Neural cell (in vitro differentiated cells): ENCODE data around the gene SLC36A2. TPM values are rescaled to one million over a fixed set of nuclear protein-coding genes. Genes with fewer than 3 reads are reported as not detected.

ENCODE experiments used
- H2AFZ ChIP-seq: fragments of 200-600, 300-800 bp; sonication (generic), shearing (Covaris generic); 2 replicates; pipeline ENCODE4 v1.6.0; 2014; ENCODE audit warnings: low read depth, mild to moderate bottlenecking, antibody characterized with exemption, low read length, moderate library complexity
- H3F3A ChIP-seq: fragments of 200-600 bp; shearing (Covaris generic); 2 replicates; pipeline ENCODE4 v1.6.1; 2016; ENCODE audit warnings: mild to moderate bottlenecking, moderate library complexity, mixed read lengths, antibody characterized with exemption, low read length; ENCODE audit not compliant: insufficient read depth, poor library complexity, severe bottlenecking
- H3K27ac ChIP-seq: fragments of 200-600, 300-800 bp; sonication (generic), shearing (Covaris generic); 2 replicates; pipeline ENCODE4 v1.5.1; 2014; ENCODE audit warnings: mild to moderate bottlenecking, low read length, moderate library complexity
- H3K27me3 ChIP-seq: fragments of 300-800, 200-600 bp; sonication (generic), shearing (Covaris generic); 2 replicates; pipeline ENCODE4 v1.6.0; 2014; ENCODE audit warnings: mild to moderate bottlenecking, low read depth, low read length, moderate library complexity; ENCODE audit not compliant: insufficient read depth
- H3K36me3 ChIP-seq: fragments of 300-800, 200-600 bp; sonication (generic), shearing (Covaris generic); 2 replicates; pipeline ENCODE4 v1.5.1; 2014; ENCODE audit warnings: mild to moderate bottlenecking, antibody characterized with exemption, low read length, moderate library complexity; ENCODE audit not compliant: insufficient read depth
- H3K4me2 ChIP-seq: fragments of 300-800, 200-600 bp; sonication (generic), shearing (Covaris generic); 2 replicates; pipeline ENCODE4 v1.6.0; 2014; ENCODE audit warnings: mild to moderate bottlenecking, low read length
- H3K4me3 ChIP-seq: fragments of 300-800, 200-600 bp; sonication (generic), shearing (Covaris generic); 2 replicates; pipeline ENCODE4 v1.5.1; 2014; ENCODE audit warnings: mild to moderate bottlenecking, low read length, moderate library complexity
- H3K79me2 ChIP-seq: fragments of 200-600 bp; shearing (Covaris generic); replicated peaks from 2 replicates; pipeline ENCODE4 v1.6.0; 2014; ENCODE audit warnings: mild to moderate bottlenecking, low read length, moderate library complexity; ENCODE audit not compliant: insufficient read depth
- H3K9ac ChIP-seq: fragments of 300-800, 200-600 bp; sonication (generic), shearing (Covaris generic); 2 replicates; pipeline ENCODE4 v1.6.1; 2016; ENCODE audit warnings: mild to moderate bottlenecking, low read length, mixed read lengths
- H3K9me2 ChIP-seq: fragments of 200-600 bp; shearing (Covaris generic); 2 replicates; pipeline ENCODE4 v1.6.1; 2016; ENCODE audit warnings: mild to moderate bottlenecking, low read length, mixed read lengths; ENCODE audit not compliant: insufficient read depth
- H3K9me3 ChIP-seq: fragments of 200-600, 300-800 bp; sonication (generic), shearing (Covaris generic); 2 replicates; pipeline ENCODE4 v1.6.1; 2016; ENCODE audit warnings: mild to moderate bottlenecking, mixed run types, low read length, moderate library complexity, mixed read lengths
- H4K20me1 ChIP-seq: fragments of 200-600 bp; shearing (Covaris generic); 2 replicates; pipeline ENCODE4 v1.6.1; 2016; ENCODE audit warnings: mild to moderate bottlenecking, mixed run types; ENCODE audit not compliant: insufficient read depth
- CTCF ChIP-seq: fragments of 450-650 bp; IDR thresholded peaks from 2 replicates; pipeline ENCODE4 v1.5.1; 2014; ENCODE audit warnings: antibody characterized with exemption, mild to moderate bottlenecking, moderate library complexity; ENCODE audit not compliant: poor library complexity, severe bottlenecking
- EP300 ChIP-seq: fragments of 450-650 bp; conservative IDR thresholded peaks from 2 replicates; pipeline ENCODE4 v1.6.1; 2014; ENCODE audit warnings: antibody characterized with exemption, mild to moderate bottlenecking, moderate library complexity; ENCODE audit not compliant: poor library complexity, severe bottlenecking
- EZH2 ChIP-seq: fragments of 200-600, 300-800 bp; shearing (Covaris generic), sonication (generic); IDR thresholded peaks from 2 replicates; pipeline ENCODE4 v1.6.1; 2014; ENCODE audit warnings: antibody characterized with exemption, low read length, borderline replicate concordance, mild to moderate bottlenecking; ENCODE audit not compliant: insufficient read depth, poor library complexity, severe bottlenecking
- MXI1 ChIP-seq: fragments of 450-650 bp; conservative IDR thresholded peaks from 2 replicates; pipeline ENCODE4 v1.6.1; 2014; ENCODE audit warnings: antibody characterized with exemption, mild to moderate bottlenecking; ENCODE audit not compliant: poor library complexity, severe bottlenecking
- POLR2AphosphoS5 ChIP-seq: IDR thresholded peaks from 2 replicates; pipeline ENCODE4 v1.6.1; 2012
- RAD21 ChIP-seq: fragments of 450-650 bp; conservative IDR thresholded peaks from 2 replicates; pipeline ENCODE4 v1.6.1; 2014; ENCODE audit warnings: antibody characterized with exemption, mild to moderate bottlenecking, moderate library complexity
- SMC3 ChIP-seq: fragments of 450-650 bp; conservative IDR thresholded peaks from 2 replicates; pipeline ENCODE4 v1.6.1; 2014; ENCODE audit warnings: antibody characterized with exemption, mild to moderate bottlenecking, moderate library complexity; ENCODE audit not compliant: poor library complexity
- TAF1 ChIP-seq: IDR thresholded peaks from 2 replicates; pipeline ENCODE4 v1.6.1; 2012; ENCODE audit warnings: low read depth
- polyA plus RNA-seq: library from polyadenylated mRNA; depleted of rRNA; stranded (reverse); fragments of >200 nt; gene quantifications from 2 replicates; pipeline ENCODE4 v1.2.3, GENCODE V29; 2014
- TF ChIP-seq, protein P1 (sequence below): IDR thresholded peaks from 2 replicates; pipeline ENCODE4 v1.6.1; 2012; ENCODE audit warnings: borderline replicate concordance

SLC36A2 gene
- polyA plus RNA-seq, 1 donor from 2014 or later = not detected

- Histone ChIP-seq H3F3A (no peaks in the 10 kb centered on the region), H3K4me2 (no peak overlapping the region), H2AFZ (no peak overlapping the region), H3K9me2 (no peaks in the 10 kb centered on the region), H4K20me1 (no peaks in the 10 kb centered on the region), H3K27me3 (no peaks in the 10 kb centered on the region), H3K9me3 (no peaks in the 10 kb centered on the region), H3K9ac (no peak overlapping the region), H3K79me2 (no peaks in the 10 kb centered on the region), H3K27ac (no peak overlapping the region), H3K4me3 (no peak overlapping the region), H3K36me3 (no peaks in the 10 kb centered on the region)
- TF ChIP-seq EP300 (no peak), RAD21 (no peak), TAF1 (no peak), MXI1 (no peak), SMC3 (no peak), EZH2 (no peak), POLR2AphosphoS5 (no peak), CTCF (no peak)
- TF ChIP-seq, protein P1, sequence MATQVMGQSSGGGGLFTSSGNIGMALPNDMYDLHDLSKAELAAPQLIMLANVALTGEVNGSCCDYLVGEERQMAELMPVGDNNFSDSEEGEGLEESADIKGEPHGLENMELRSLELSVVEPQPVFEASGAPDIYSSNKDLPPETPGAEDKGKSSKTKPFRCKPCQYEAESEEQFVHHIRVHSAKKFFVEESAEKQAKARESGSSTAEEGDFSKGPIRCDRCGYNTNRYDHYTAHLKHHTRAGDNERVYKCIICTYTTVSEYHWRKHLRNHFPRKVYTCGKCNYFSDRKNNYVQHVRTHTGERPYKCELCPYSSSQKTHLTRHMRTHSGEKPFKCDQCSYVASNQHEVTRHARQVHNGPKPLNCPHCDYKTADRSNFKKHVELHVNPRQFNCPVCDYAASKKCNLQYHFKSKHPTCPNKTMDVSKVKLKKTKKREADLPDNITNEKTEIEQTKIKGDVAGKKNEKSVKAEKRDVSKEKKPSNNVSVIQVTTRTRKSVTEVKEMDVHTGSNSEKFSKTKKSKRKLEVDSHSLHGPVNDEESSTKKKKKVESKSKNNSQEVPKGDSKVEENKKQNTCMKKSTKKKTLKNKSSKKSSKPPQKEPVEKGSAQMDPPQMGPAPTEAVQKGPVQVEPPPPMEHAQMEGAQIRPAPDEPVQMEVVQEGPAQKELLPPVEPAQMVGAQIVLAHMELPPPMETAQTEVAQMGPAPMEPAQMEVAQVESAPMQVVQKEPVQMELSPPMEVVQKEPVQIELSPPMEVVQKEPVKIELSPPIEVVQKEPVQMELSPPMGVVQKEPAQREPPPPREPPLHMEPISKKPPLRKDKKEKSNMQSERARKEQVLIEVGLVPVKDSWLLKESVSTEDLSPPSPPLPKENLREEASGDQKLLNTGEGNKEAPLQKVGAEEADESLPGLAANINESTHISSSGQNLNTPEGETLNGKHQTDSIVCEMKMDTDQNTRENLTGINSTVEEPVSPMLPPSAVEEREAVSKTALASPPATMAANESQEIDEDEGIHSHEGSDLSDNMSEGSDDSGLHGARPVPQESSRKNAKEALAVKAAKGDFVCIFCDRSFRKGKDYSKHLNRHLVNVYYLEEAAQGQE = no peak
Observed at GRCh38 chr5:151298063-151298855, 49.1 kb downstream of the SLC36A2 start.

- Histone ChIP-seq H3K9ac (no peak overlapping the region), H3K4me3 (no peak overlapping the region)
- TF ChIP-seq, protein P1 = no peak
- TF ChIP-seq CTCF (no peak), POLR2AphosphoS5 (no peak), MXI1 (no peak), EP300 (no peak), EZH2 (no peak), RAD21 (no peak), SMC3 (no peak), TAF1 (no peak)
Observed at GRCh38 chr5:151296974-151297373, 50.4 kb downstream of the SLC36A2 start.

More at GRCh38 chr5:151296974-151297373, 50.4 kb downstream of the SLC36A2 start:
- H3K27ac ChIP-seq = no peak overlapping the region
- no peaks in the 10 kb centered on the region for H3K9me2 ChIP-seq
- no peaks in the 10 kb centered on the region for H3F3A ChIP-seq
- H4K20me1 ChIP-seq = no peaks in the 10 kb centered on the region
- no peaks in the 10 kb centered on the region for H3K36me3 ChIP-seq
- H3K79me2 ChIP-seq = no peaks in the 10 kb centered on the region
- H3K4me2 ChIP-seq = no peak overlapping the region
- no peaks in the 10 kb centered on the region for H3K9me3 ChIP-seq
- H3K27me3 ChIP-seq = no peaks in the 10 kb centered on the region
- H2AFZ ChIP-seq = no peak overlapping the region
